Umbilical cord (tissue), 2 donors: Measurements from ENCODE around the gene RETSAT. TPM values are rescaled to one million over a fixed set of nuclear protein-coding genes. Genes with fewer than 3 reads are reported as not detected.
"Not testable (repeated sequence)": the region's sequence is repeated elsewhere in the genome, so short reads cannot be mapped to it uniquely, and the experiment has no call there.

Source experiments
- DNase-seq: peaks from one replicate; pipeline ENCODE4 v3.0.0-alpha.2; 2015; ENCODE audit warnings: low spot score
- total RNA-seq: library from RNA; depleted of rRNA; stranded (reverse); fragments of >200 nt; gene quantifications from one replicate; pipeline ENCODE4 v1.2.3, GENCODE V29; 2014; ENCODE audit warnings: low replicate concordance; ENCODE audit not compliant: insufficient read depth

RETSAT gene
- total RNA-seq, 1 donor from 2014 or later: 55.1 TPM

GRCh38 chr2:85380048-85380447 lies 25.7 kb upstream of the RETSAT start:
- no peak for DNase-seq

DNA sequence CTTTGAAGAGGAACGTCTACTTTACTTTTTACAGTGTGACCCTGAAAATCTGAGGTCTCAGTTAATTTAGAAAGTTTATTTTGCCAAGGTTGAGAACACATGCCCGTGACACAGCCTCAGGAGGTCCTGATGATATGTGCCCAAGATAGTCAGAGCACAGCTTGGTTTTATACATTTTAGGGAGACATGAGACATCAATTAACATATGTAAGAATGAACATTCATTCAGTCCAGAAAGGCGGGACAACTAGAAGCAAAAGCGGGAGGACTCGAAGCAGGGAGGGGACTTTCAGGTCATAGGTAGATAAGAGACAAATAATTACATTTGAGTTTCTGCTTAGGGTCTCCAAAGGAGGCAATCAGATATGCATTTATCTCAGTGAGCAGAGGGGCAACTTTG lies 23.9 kb upstream of the RETSAT start:
- DNase-seq: no peak

GRCh38 chr2:85377083-85377482 lies 22.8 kb upstream of the RETSAT start:
- DNase-seq: peak; percentile 45

DNA sequence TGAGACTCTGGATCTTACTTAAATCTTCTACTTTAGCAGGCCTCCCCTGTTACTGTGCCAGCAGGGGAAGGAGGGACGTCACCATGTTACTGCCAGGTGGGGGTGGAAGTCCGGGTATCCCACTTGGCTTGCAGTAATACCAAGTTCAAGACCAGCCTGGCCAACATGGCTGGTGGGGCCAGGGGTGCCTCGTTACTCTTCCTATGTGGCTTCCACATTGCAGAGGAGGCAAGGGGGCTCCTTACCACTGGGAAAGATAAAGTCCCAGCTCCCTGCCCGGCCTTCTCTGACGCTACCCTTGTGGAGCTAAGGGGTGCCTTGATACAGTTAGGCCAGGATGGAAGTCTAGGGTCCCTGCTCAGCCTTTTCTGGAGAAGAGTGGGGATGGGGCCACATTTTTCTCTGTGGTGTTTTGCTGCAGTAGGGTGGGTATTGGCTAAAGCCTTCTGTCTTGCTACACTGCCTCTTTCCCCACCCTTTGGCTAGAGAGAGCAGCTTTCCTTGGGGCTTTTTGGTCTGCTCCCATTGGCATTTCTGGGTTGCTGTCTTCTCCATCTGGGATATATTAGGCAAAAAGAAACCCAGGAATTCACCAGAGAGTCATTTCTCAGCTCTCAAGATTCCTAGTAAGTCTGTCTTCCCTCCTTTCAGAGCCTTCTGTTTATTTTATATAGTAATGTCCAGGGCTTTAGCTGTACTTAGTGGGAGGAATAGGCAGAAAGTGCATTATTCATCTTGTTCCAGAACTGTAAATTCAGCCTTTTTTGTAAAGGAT lies 22.1 kb upstream of the RETSAT start:
- DNase-seq: peak; percentile 79

DNA sequence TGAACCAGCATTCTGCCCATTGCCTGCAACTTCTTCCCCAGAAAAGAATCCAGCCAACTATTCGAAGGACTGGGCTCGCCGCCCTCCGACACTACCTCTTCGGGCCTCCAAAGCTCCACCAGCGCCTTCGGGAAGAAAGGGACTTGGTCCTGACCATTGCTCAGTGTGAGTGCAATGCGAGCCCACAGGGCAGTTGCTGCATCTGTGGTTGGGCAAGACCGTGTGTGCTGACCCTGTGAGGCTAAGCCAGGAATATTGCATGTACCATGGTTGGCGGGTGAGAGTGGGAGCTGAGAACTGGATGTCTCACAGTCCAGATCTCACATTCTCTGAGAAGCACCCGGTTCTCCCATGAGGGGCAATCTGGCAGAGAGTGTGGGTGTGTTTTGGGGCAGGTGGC lies 16.7 kb upstream of the RETSAT start:
- DNase-seq: no peak

DNA sequence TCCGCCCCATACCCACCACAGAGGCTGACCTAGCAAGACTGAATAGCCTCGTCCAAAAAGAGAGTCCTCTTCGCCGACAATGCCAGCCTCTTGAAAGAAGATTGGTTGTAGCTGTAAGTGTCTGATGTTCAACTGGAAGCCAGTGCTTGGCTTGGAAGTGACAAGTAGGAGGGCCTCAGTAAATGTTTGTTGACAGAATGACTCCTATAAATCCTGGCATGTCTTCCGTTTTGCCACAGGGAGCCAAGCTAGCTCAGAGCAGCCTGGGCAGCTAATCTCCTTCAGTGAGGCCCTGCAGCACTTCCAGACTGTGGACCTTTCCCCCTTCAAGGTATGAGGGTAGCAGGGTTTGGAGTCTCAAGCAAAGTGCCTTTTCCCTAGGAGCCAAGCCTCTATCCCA lies 15.2 kb upstream of the RETSAT start:
- no peak for DNase-seq

DNA sequence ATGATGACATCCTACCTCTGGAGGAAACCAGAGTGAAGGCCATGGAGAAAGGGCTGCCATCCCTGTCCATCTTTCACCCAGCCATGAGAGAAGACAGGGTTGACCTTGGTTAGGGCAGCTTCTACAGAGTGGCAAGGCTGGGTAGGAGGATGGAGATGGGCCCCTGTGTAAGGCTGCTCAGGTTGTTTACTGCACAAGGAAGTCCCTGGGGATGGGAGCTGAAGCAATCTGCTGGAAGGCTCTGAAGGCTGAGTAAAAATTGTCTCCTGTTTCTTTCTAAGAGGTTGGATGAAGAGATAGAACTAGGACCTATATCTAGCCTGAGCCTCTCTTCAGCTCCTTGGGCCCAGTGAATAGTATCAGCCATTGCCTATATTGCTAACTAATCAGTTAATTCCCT lies 14.6 kb upstream of the RETSAT start:
- DNase-seq: no peak

GRCh38 chr2:85367180-85367579 lies 12.9 kb upstream of the RETSAT start:
- no peak for DNase-seq

DNA sequence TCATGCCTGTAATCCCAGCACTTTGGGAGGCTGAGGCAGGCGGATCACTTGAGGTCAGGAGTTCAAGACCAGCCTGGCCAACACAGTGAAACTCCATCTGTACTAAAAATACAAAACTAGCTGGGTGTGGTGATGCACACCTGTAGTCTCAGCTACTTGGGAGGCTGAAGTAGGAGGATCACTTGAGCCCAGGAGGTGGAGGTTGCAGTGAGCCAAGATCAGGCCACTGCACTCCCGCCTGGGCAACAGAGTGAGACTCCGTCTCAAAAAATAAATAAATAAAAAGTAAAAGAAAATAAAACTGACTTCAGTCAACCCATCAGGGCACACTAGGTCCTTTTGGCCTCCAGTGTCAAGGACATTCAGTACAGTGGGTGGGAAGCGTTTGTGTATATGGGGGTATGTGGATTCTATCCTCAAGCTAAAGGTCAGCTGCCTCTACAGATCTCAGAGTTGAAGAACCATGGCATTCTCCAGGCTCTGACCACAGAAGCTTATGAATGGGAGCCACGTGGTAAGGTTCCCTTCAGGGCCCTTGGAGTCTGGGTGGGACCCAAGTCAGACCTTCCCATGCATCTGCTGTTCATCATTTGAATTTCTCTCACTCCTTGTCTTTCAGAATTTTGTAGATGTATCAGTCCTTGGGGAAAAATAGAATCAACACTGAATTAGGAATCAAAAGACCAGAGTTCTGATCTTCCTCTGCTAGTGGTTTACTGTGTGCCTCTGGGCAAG lies 8.5 kb upstream of the RETSAT start:
- not testable (repeated sequence) for DNase-seq

DNA sequence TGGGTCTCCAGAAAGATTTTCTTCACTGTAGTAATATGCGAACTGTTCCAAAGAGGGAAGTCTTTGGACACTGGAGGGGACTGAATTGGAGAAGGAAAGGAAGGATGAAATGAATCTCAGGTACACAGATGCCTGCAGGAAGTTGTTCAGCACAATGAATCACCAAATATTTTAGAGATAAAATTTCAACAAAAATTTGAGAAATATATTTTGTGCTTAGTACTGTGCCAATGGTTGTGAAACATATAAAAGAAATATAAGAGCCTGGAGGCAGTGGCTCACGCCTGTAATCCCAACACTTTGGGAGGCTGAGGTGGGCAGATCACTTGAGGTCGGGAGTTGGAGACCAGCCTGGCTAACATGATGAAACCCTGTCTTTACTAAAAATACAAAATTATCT lies 3.4 kb upstream of the RETSAT start:
- DNase-seq: no peak

GRCh38 chr2:85356186-85356585 lies 1.9 kb upstream of the RETSAT start:
- no peak for DNase-seq

DNA sequence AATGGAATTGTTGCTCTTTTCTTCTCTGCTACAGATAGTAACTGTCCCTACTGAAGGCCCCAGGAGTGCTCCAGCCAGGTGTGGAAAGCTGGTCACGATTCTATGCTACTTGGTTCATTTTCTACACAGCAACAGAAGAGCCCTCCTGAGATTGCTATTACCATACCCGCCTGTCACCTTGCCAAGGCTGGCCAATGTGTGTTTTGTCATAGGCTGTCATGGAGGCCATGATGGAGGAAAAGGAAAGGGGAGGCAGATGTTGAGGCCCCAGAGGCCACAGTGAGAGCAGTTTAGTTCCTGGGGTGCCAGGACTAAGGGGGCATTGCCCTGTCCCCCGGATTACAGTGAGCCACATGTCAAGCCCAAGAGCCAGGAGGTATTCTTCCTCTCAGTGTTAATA lies 1.2 kb upstream of the RETSAT start:
- no peak for DNase-seq

DNA sequence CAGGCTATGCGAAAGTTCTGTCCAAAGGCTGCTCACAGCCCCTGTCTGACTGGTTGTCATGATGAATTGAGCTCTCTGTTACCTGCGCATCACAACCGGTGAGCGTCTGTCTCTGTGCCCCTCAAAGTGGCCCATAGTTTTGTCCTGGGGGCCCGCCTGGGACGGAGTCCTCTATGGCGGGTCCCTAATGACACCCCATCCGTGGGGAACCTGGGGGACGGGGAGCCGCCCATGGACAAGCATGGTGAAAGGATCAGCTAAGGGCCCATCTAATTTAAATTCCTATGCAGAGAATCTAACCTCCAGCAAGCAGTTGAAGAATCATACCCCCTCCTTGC lies 714 bp upstream of the RETSAT start:
- DNase-seq: no peak

- peak; percentile 35 for DNase-seq
Observed at GRCh38 chr2:85353876-85354285, 447 bp downstream of the RETSAT start.

DNA sequence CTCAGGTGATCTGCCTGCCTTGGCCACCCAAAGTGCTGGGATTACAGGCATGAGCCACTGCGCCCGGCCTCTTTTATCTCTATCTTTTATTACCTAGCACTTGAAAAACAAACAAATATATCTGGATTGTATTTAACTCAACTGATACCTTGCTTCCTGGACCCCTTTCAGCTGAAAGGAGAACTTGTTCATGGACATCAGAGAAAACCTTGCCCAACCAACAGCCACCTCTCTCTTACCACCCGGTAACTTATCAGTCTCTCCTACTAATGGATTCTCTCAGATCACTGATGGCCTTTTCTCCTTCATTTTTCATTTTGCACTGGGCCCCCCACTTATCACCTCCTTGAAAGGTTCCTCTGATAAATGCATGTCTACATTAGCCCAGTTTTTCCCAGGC lies 6.7 kb downstream of the RETSAT start:
- no peak for DNase-seq

DNA sequence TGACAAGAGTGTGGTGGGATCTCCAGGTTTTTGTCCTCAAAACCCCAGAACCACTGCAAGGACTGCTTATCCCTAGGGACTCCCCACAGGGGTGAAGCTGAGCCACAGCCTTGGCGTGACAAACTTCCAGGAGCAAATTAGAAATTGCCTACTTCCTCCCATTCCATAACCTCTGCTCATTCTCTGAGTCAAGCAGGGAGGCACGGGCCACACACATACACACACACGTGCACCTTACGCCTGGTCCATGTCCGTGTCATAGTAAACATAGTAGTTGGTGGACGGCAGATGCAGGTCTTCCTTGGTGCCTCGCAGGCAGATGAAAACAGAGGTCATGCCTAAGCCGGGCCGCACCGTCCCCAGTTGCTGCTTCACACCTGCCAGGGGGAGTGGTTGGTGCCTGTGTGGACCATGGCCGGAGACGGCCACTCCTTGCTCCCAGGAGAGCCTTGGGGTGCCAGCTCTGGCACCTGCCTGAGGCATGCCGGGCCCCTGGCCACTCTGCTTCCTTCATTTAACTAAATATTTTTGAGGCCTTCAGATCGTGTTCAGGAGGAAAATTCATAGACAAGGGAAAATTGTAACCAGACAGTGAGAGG lies 9.9 kb downstream of the RETSAT start:
- DNase-seq: no peak

GRCh38 chr2:85343207-85343895 lies 11.0 kb downstream of the RETSAT start:
- not testable (repeated sequence) for DNase-seq

GRCh38 chr2:85342156-85342555 lies 12.2 kb downstream of the RETSAT start:
- no peak for DNase-seq

- DNase-seq: no peak
Observed at GRCh38 chr2:85341269-85342029, 12.9 kb downstream of the RETSAT start.

GRCh38 chr2:85340034-85340892 lies 14.1 kb downstream of the RETSAT start:
- DNase-seq: no peak

- DNase-seq: no peak
Observed at GRCh38 chr2:85334928-85335327, 19.4 kb downstream of the RETSAT start.
